ACC112 (cell line): ENCODE measurements around the gene WDR38.
A peak's percentile ranks its signal among the peaks of the same experiment; 100 is the strongest.

Experiments
- H2AFZ ChIP-seq: fragments of 200-600 bp; sonication (generic); one replicate; pipeline ENCODE4 v1.6.0; 2017; ENCODE audit warnings: antibody characterized with exemption, low read length; ENCODE audit not compliant: unreplicated experiment
- H3K27ac ChIP-seq: fragments of 200-600 bp; sonication (generic); 2 replicates; pipeline ENCODE4 v1.5.1; 2014; ENCODE audit warnings: low read depth, mild to moderate bottlenecking, antibody characterized with exemption, low read length, moderate library complexity
- H3K27me3 ChIP-seq: fragments of 200-600 bp; sonication (generic); 2 replicates; pipeline ENCODE4 v1.6.1; 2014; ENCODE audit warnings: mild to moderate bottlenecking, antibody characterized with exemption, low read length, moderate library complexity, mixed read lengths; ENCODE audit not compliant: insufficient read depth
- H3K36me3 ChIP-seq: fragments of 200-600 bp; sonication (generic); 2 replicates; pipeline ENCODE4 v1.6.1; 2016; ENCODE audit warnings: mild to moderate bottlenecking, antibody characterized with exemption, low read length, moderate library complexity, mixed read lengths; ENCODE audit not compliant: insufficient read depth
- H3K4me1 ChIP-seq: fragments of 200-600 bp; sonication (generic); one replicate; pipeline ENCODE4 v1.6.1; 2016; ENCODE audit warnings: low read length, mixed read lengths; ENCODE audit not compliant: insufficient read depth, unreplicated experiment, control insufficient read depth
- H3K4me3 ChIP-seq: fragments of 200-600 bp; sonication (generic); 2 replicates; pipeline ENCODE4 v1.5.1; 2014; ENCODE audit warnings: mild to moderate bottlenecking, low read depth, low read length
- H3K79me2 ChIP-seq: fragments of 200-600 bp; sonication (generic); one replicate; pipeline ENCODE4 v1.6.0; 2016; ENCODE audit warnings: low read length; ENCODE audit not compliant: control insufficient read depth, unreplicated experiment, insufficient read depth

Gene WDR38

DNA sequence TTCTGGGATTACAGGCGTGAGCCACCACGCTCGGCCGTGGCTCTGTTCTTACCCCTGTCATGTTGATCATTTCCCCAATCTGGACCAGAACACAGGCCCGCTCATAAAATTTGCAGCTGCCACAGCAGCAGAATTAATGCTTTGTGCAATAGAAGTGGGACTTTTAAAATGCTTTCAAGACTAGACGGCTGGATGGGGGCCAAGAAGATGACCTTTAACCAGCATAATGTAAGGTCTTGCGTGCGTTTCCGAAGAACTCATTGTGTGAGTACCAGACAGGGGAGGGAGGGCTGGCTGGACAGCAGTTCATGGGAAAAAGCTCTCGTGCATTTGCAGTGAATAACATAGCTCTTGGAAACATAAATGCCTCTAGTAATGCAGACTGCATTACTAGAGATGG, 3.5 kb upstream of the WDR38 start:
- Histone ChIP-seq H3K27me3 (no peaks in the 10 kb centered on the region), H3K4me1 (peaks cover 6% of the 10 kb centered on the region), H3K79me2 (no peaks in the 10 kb centered on the region), H3K27ac (no peak overlapping the region), H3K4me3 (no peak overlapping the region), H3K36me3 (no peaks in the 10 kb centered on the region), H2AFZ (no peak overlapping the region)

DNA sequence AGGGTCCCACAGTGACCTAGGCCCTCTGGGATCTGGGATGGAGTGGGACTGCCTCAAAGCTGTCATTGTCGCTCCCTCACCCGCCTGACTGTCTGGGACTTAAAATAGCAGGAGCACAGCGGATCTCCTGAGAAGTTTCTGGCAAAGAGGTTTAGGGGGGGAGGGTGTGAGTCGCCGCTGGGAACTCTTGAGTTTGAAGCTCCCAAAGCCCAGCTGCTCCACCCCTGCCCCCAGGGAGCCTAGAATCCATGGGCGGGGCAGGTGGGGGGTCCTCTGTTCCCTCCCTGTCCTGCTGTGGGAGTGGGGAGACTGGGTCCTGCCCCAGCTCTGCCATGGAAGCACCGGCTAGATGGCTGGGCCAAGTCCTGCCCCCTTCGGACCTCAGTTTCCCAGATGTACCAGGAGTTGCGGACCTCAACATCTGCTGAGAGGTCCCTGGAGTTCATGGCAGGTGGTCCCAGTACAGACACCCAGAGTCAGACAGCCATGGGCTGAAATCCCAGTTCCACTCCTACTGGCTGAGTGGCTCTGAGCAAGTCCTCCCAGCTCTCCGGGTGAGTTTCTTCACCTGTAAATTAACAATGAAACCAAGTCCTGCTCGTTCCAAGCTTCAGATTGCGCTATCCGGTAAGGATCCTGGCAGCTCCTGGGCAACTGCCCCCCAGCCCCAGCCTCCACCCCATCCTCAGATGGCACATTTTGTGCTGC, 985 bp upstream of the WDR38 start:
- Histone ChIP-seq H3K27ac (no peak overlapping the region), H3K4me1 (peaks cover 6% of the 10 kb centered on the region), H3K4me3 (peak overlapping the region; percentile 73), H3K36me3 (no peaks in the 10 kb centered on the region), H3K79me2 (no peaks in the 10 kb centered on the region), H3K27me3 (no peaks in the 10 kb centered on the region), H2AFZ (no peak overlapping the region)

DNA sequence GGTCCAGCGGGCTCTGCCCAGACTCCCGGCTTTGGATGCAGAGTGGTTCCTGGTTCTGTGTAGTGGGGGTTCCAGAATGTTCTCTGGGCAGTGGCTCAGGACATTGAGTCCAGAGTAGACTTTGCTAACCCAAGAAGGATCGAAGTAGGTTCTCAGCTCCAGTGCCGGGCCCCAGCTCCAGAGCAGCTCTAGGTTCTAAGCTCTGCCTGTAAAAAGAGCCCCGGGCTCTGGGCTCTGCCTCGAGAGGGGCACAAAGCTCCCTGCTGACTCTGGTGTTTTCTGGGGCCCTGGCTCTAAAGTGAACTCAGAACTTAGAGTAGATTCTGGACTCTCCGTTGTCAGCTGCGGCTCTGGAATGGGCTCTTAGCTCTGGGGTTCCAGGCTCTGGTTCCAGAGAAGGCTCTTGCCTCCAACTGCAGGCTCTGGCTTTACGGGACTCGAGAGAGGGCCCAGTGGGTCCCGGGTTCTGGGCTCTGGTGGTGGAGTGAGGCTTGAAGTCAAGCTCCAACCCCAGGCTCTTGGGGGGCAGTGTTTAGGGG, 414 bp downstream of the WDR38 start:
- peaks cover 3% of the 10 kb centered on the region; the same call in 1 of the 2 replicates for H3K36me3 ChIP-seq
- H3K27ac ChIP-seq, result no peak overlapping the region
- no peaks in the 10 kb centered on the region for H3K79me2 ChIP-seq
- peaks cover 13% of the 10 kb centered on the region for H3K4me1 ChIP-seq
- H3K4me3 ChIP-seq, result peak overlapping the region; percentile 73
- H3K27me3 ChIP-seq, result no peaks in the 10 kb centered on the region
- no peak overlapping the region for H2AFZ ChIP-seq

DNA sequence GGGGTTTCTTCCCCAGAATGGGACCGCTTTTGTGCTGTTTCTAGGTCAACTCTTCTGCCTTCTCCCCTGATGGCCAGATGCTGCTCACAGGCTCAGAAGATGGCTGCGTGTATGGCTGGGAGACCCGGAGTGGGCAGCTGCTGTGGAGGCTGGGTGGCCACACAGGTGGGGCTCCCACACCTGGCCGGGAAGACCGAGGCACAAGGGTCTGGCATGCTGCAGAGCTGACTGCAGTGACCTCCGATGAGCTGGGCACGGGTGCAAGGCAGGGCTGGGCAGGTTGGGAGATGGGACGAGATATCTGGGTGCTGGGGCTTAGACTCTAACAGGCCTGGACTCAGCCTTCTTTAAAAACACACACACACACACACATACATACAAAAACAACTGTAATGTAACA, 901 bp downstream of the WDR38 start:
- Histone ChIP-seq H3K4me1 (peaks cover 16% of the 10 kb centered on the region), H3K27ac (no peak overlapping the region), H2AFZ (no peak overlapping the region), H3K4me3 (no peak overlapping the region), H3K36me3 (peaks cover 6% of the 10 kb centered on the region), H3K27me3 (no peaks in the 10 kb centered on the region), H3K79me2 (peaks cover 4% of the 10 kb centered on the region)

DNA sequence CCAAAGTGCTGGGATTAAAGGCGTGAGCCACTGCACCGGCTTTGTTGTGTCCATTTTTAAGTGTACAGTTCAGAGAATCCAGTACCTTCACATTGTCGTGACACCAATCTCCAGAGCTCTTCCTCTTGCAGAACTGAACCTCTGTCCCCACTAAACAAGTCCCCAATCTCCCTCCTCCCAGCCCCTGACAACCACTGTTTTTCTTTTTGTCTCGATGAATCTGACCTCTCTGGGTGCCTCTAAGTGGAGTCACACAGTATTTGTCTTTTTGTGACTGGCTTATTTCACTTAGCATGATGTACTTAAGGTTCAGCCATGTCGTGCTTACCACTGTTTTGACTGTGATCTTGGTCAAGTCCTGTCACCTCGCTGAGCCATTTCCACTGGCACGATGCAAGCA, 1.6 kb downstream of the WDR38 start:
- no peaks in the 10 kb centered on the region for H3K27me3 ChIP-seq
- H3K4me1 ChIP-seq, result peaks cover 23% of the 10 kb centered on the region
- peaks cover 13% of the 10 kb centered on the region for H3K36me3 ChIP-seq
- peaks cover 11% of the 10 kb centered on the region for H3K79me2 ChIP-seq
- H3K4me3 ChIP-seq, result no peak overlapping the region
- H3K27ac ChIP-seq, result no peak overlapping the region
- no peak overlapping the region for H2AFZ ChIP-seq

DNA sequence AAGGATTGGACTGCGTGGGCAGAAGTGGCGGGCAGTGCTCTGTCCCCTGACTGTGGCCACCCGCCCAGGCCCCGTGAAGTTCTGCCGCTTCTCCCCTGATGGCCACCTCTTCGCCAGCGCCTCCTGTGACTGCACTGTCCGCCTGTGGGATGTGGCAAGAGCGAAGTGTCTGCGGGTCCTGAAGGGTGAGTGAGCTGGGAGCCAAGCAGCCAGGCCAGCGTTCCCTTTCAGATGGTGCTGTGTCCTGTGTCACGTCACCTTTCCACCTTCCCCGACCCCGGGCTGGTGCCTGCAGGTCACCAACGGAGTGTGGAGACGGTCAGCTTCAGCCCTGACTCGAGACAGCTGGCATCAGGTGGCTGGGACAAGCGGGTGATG, 2.3 kb downstream of the WDR38 start:
- Histone ChIP-seq H3K27me3 (no peaks in the 10 kb centered on the region), H3K4me1 (peaks cover 30% of the 10 kb centered on the region), H2AFZ (no peak overlapping the region), H3K36me3 (peaks cover 19% of the 10 kb centered on the region), H3K79me2 (peaks cover 18% of the 10 kb centered on the region), H3K27ac (no peak overlapping the region), H3K4me3 (no peak overlapping the region)

DNA sequence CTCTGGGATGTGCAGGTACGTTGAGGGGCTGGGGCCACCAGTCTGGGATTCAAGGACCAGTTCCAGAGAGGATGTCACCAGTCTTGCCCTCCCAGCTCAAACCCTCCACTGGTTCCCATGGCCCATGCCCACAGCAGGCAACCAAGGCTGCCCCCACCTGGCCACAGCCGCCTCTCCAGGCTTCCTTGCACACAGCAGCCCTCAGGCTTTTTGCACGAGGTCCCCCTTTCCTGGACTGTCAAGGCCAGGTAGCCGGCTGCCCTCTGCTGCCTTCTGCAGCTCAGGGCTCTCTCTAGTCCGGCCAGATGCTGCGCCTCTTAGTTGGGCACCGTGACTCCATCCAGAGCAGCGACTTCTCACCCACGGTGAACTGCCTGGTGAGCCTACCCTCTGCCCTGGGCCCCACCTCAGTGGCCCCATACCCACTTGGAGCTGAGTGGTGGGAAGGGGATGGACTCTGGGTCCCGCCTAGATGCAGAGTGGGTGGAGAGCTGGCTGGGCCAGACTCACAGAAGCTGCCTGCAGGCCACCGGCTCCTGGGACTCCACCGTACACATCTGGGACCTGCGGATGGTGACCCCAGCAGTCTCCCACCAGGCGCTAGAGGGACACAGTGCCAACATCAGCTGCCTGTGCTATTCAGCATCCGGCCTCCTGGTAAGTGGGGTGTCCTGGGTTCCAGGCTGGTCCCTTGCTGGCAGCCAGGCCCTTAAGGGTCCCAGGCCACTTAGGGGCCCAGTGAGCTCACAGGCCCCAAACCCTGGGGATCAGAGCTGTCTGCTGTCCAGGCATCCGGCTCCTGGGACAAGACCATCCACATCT, 2.9 kb downstream of the WDR38 start:
- H3K4me3 ChIP-seq, result no peak overlapping the region
- H2AFZ ChIP-seq, result no peak overlapping the region
- H3K27ac ChIP-seq, result no peak overlapping the region
- H3K79me2 ChIP-seq, result peaks cover 24% of the 10 kb centered on the region
- no peaks in the 10 kb centered on the region for H3K27me3 ChIP-seq
- peaks cover 30% of the 10 kb centered on the region for H3K4me1 ChIP-seq
- H3K36me3 ChIP-seq, result peaks cover 24% of the 10 kb centered on the region

DNA sequence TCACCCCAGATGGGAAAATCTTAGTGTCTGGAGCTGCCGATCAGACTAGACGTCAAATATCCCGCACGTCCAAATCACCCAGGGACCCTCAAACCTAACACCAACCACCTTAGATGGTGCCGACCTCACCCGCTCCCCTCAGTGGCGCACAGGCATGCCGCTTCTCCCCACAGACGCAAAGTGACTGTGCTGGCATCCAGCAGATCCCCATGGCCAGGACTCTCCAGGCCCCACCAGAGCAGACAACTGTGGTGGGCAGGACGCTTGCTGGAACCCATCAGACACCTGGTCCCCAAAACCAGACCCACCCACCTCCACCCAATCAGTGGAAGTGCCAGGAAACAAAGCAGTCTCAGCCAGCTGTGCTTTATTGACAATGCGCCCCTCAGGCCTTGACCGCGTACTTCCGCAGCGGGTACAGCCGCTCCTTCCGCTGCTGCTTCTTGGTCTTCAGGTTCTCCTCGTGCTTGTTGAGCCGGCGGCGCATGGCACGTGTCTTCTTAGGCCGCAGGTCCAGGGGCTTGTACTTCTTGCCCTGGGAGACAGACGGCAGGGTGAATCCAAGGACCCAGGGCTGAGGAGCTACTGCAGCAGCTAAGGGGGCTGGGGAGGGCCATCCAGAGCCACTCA, 4.4 kb downstream of the WDR38 start:
- H3K4me1 ChIP-seq, result peaks cover 25% of the 10 kb centered on the region
- H3K36me3 ChIP-seq, result peaks cover 24% of the 10 kb centered on the region
- no peak overlapping the region for H3K27ac ChIP-seq

DNA sequence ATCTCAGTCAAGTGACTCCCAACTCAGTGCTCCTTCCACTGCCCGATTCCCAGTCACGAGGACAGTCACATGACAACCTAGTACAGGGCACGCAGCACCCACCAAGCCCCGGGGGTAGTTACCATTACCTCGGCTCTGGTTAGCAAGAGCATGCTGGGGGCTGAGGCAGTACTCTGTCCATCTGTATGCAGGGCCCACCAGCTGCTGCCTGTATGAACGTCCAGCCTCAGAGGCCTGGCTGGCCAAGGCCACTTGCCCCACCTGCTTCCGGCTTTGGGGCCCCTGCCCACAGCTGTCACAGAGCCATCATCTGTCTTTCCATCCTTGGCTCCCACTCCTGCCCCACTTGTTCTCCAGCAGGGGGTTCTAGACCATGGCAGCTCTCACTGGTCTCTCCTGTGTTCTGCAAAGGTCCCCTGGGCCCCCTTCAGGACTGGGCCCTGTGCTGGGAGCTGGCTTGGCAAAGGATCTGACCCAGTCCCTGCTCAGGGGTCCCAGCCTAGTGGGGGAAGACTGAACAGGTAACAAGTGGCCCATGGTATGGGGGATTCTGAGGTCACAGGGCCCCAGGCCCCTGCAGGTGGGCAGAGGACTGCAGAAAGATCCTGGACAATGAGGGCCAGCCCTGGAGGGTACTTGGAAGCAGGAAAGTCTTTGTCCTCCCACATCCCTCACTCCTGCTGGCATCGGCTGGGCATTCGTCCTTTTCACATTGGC, 5.2 kb downstream of the WDR38 start:
- Histone ChIP-seq H3K4me3 (no peak overlapping the region), H3K79me2 (peaks cover 30% of the 10 kb centered on the region), H3K36me3 (peaks cover 24% of the 10 kb centered on the region), H2AFZ (no peak overlapping the region), H3K4me1 (peaks cover 26% of the 10 kb centered on the region), H3K27ac (no peak overlapping the region), H3K27me3 (no peaks in the 10 kb centered on the region)

More for the DNA sequence above, 4.4 kb downstream of the WDR38 start:
- no peak overlapping the region for H3K4me3 ChIP-seq
- H3K79me2 ChIP-seq, result peaks cover 30% of the 10 kb centered on the region
- no peaks in the 10 kb centered on the region for H3K27me3 ChIP-seq
- H2AFZ ChIP-seq, result no peak overlapping the region
